HG03460 (cell line): Measurements from ENCODE around the gene MCM7.
A peak's percentile ranks its signal among the peaks of the same experiment; 100 is the strongest.

Experiments used
- ATAC-seq: cut with Tn5 transposase; IDR thresholded peaks from one replicate; pipeline ENCODE4 v1.9.1; 2021; ENCODE audit not compliant: unreplicated experiment

MCM7 gene

DNA sequence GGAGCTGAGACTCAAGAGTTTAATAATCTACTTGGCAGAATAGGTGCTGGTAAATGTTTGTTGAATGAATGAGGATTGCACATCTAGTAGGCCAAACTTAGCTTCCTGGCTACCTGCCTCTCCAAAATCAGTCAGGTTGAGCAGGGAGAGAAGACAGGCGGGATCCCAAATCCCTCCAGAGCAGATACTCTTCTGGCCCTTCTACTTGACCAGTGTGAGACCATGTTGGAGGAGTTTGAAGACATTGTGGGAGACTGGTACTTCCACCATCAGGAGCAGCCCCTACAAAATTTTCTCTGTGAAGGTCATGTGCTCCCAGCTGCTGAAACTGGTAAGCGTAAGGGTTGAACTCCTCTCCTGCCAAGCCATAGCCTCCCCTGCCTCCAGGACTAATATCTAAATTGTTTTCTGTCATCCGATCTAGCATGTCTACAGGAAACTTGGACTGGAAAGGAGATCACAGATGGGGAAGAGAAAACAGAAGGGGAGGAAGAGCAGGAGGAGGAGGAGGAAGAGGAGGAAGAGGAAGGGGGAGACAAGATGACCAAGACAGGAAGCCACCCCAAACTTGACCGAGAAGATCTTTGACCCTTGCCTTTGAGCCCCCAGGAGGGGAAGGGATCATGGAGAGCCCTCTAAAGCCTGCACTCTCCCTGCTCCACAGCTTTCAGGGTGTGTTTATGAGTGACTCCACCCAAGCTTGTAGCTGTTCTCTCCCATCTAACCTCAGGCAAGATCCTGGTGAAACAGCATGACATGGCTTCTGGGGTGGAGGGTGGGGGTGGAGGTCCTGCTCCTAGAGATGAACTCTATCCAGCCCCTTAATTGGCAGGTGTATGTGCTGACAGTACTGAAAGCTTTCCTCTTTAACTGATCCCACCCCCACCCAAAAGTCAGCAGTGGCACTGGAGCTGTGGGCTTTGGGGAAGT is 23.4 kb upstream of the MCM7 start:
- ATAC-seq: no peak

GRCh38 chr7:100122568-100122967 is 21.4 kb upstream of the MCM7 start:
- ATAC-seq: no peak

- ATAC-seq: no peak
These were observed 20.9 kb upstream of the MCM7 start for GRCh38 chr7:100122067-100122466.

DNA sequence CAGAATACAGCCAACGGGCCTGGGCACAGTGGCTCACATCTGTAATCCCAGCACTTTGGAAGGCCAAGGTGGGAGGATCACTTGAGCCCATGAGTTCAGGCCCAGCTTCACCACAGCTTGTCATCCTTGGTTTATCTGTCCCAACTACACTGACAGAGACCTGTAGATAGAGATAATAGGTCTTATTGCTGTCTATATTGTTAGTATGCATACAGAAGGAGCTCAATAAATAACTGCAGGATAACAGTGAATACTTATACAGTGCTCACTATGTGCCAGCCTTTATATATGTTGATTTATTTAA is 19.5 kb upstream of the MCM7 start:
- no peak for ATAC-seq

DNA sequence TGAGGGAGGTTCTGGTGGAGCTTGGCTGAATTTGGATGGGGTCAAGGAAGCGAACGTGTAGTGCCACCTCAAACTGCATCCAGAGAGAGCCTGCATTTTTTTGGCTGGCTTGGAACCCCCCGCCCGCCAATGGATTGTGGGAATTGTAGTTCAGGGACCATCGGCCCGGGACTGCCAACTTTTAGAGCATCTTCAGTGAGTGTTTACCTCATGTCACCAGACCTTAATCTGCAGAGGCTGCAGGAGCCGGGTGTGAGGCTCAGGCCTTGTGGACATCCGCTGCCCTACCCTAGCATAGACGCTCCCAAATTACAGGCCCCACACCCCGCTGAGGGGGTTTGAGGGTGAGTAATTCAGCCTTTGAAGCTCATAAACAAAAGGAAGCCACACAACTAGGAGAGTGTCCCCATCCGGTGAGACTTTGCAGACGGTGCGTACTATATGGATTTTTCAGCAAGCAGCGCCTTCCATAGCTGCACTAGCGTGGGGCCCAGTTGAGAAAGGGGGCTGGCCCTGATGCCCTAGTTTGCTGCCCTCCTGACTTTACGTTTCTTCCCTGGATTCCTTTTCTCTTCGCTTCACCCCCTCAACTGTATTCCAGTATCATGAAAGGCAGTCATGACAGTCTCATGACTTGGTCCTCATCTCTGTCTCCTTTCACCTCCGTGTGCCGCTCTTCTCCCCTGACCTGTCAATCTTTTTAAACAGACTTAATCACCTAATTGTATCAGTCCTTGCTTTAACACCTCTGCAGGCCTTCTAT is 19.0 kb upstream of the MCM7 start:
- peak; percentile 35 for ATAC-seq

DNA sequence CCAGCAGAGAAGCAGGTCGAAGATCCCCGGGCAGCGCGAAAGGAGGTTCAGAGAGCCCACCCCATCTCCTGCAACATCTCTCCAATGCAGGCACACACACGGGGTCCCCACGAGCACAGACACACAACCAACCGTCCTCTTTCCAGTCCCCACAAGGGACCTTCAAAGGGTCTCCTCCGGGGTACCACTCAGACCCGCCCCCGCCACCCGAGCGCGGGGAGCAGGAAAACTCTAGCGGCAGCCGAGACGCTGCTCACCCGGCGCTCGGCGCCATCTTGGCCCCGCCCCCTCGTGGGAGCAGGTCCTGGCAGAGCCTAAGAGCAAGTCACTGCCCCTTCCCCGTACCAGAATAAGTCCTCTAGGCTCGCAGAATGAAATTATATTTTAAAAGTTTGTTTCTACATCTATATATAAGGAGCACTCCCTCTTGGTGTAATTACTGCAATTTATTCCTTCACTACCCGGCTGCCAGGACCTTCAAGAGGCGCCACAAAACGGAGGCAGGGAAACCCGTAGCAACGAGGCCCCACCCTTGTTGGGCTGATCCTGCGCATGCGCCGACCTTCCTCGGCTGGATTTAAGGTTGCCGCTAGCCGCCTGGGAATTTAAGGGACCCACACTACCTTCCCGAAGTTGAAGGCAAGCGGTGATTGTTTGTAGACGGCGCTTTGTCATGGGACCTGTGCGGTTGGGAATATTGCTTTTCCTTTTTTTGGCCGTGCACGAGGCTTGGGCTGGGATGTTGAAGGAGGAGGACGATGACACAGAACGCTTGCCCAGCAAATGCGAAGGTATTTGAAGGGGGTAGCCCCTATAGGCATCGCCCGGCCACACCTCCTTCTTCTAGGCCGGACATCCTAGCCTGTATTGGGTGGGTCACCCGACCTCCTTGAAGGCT is 18.1 kb upstream of the MCM7 start, which contains the start of the genes CNPY4 and TAF6:
Gene CNPY4 (plus strand): TSS at position 563 of the 898 bp plus-strand sequence. CDS start 111 bp downstream, at position 674.
Gene TAF6 (minus strand): TSS at position 287 of the 898 bp plus-strand sequence. CDS start 5,149 bp downstream, outside the sequence.
- ATAC-seq: peak; percentile 66

GRCh38 chr7:100118388-100119071 is 17.3 kb upstream of the MCM7 start:
- ATAC-seq: no peak

GRCh38 chr7:100115026-100115425 is 13.8 kb upstream of the MCM7 start:
- no peak for ATAC-seq

DNA sequence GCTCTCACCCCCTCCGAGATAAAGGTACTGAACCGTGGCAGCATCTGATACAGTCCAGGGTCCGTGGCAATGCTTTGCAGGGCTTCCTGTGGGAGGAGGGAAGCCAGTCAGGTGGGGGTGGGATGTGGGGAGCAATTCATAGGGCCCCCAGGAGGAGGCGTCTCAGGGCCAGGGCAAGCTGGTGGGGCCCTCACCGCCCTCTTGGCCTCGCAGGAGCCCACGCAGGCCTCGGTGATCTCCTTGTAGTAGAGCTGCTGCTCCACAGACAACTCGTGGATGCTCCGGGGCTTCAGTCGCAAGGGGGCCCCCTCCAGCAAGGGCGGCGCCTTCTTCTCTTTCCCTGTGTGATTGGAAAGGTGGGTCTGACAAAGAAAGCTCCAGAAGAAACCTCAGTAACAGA is 10.7 kb upstream of the MCM7 start:
- ATAC-seq: no peak

- ATAC-seq: no peak
These were observed 10.0 kb upstream of the MCM7 start for GRCh38 chr7:100111156-100111555.

DNA sequence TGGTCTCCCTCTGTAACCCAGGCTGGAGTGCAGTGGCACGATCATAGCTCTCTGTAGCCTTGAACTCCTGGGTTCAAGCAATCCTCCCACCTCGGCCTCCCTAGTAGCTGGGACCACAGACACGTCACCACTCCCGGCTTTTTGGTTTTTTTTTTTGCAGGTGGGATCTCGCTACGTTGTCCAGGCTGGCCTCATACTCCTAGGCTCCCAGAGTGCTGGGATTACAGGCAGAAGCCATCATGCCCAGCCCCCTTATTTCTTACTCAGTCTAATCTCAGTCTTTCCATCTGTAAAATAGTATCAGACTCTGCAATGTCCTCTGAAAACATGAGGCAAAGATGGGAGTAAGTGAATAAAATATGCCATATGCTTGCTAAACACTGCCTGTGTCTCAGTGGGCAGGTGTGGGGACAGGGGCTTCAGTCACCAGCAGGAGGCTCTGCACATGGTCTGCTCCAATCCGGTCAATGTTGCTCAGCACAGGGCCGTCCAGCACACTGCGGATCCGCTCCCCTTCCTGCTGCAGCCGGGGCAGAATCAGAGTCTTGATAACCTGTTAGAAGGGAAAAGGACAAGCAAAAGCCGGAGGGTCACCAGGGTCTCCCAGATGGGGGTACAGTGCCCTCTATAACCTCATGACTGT is 8.4 kb upstream of the MCM7 start:
- ATAC-seq: no peak

DNA sequence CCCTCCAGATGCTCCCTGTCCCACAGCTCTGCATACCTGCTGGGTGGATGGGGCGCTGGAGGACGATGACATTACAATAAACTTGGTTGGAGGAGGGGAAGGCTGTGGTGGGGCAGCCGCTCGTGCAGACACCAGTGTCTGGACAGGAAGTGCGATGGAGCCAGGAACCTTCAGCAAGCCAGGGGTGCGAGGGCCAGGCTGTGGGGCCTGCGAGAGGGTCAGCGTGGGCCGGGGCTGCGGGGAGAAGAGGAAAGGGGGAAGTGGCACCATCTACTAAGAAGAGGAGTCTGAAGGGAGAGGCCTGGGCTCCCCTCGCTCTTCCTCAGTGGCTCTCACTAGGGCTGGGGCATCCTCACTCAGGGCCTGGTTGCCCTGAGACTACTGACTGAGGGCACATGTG is 6.7 kb upstream of the MCM7 start:
- no peak for ATAC-seq

- no peak for ATAC-seq
These were observed 6.0 kb upstream of the MCM7 start for GRCh38 chr7:100107125-100107737.

- ATAC-seq: no peak
These were observed 5.4 kb upstream of the MCM7 start for GRCh38 chr7:100106633-100107032.

DNA sequence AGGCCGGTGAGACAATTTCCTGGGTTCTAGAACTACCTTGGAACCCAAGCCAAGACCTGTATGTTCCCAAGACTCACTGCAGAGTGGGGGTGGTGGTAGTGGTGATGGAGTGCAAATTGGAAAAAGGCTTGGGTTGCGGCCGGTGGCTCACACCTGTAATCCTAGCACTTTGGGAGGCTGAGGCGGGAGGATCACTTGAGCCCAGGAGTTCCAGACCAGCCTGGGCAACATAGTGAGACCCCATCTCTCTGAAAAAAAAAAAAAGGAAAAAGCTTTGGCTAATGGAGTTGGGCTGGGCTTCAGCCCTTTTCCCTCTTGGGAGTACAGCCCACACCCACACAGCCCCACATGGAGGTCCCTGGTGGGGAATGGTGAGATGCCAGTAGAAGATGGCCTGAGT is 4.3 kb upstream of the MCM7 start:
- ATAC-seq: no peak

- no peak for ATAC-seq
These were observed 2.0 kb upstream of the MCM7 start for GRCh38 chr7:100102950-100103840.

DNA sequence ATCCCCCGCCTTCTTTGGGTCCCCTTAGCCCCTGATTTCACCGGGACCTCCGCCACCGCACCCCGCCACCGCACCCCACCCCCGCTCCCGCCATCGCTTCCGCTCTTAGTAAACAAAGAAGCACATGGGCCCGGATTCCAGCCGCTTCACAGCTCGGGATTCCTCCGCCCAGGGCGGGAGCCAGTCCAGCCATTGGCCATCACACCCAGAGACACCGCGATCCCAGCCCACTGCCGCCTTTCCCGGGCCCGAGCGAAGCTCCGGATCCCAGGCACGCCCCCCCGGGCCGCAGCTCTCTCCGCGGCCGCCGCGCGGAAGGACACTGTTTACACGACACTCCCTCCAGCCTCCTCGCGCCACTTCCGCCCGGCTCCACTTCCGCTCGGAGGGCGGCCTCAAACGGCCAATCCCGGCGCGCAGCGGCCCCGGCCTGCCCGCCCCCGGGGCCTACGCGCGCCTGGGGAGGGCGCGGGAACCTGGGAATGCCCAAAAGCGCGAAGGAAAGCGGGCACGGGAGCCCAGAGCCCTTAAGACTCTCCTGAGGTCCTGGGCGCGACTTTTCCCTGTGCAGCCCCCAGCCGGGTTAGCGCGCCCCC is 679 bp downstream of the MCM7 start:
- ATAC-seq: peak; percentile 69

DNA sequence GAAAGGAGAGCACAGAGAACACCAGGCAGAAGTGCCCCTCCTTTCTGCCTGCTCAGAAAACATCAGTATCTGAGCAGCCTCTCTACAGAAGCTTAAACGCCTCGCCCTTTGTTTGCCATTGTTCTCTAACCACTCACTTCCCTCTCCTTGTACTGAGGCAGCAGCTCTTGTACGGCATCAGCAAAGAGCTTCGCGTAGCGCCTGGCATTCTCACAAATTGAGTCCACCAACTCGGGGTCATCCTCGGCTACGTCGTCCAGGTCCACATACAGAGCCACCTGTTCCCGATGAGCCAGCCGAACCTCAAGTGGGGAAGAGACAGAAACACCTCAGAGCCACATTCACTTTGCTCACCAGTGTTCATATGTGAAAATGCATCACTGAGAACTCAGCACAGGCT is 1.7 kb downstream of the MCM7 start:
- no peak for ATAC-seq
